ENCODE measurements around the gene DDC.

The DDC gene

GRCh38 chr7:50497968-50498367 is 67.2 kb downstream of the DDC start:
- Histone ChIP-seq H3K36me3 (ENCODE audit: control insufficient read depth, insufficient read depth, low read length) (no peaks in the 10 kb centered on the region), H3K4me1 (peaks cover 41% of the 10 kb centered on the region), H3K4me3 (ENCODE audit: low read depth, low read length) (no peak overlapping the region), H3K79me2 (no peaks in the 10 kb centered on the region), H3K27ac (no peak overlapping the region), H3K27me3 (ENCODE audit: control insufficient read depth, insufficient read depth, low read length) (no peaks in the 10 kb centered on the region), H3K9me3 (ENCODE audit: control insufficient read depth, low read length) (no peaks in the 10 kb centered on the region), H3K4me2 (ENCODE audit: low read length) (no peak overlapping the region), H2AFZ (no peak overlapping the region), H3K9ac (no peak overlapping the region)
- TF ChIP-seq CTCF (IDR thresholded peaks at IDR 0.05) = no peak

GRCh38 chr7:50497068-50497642 is 68.0 kb downstream of the DDC start:
- no peaks in the 10 kb centered on the region for H3K27me3 ChIP-seq (ENCODE audit: control insufficient read depth, insufficient read depth, low read length)
- TF ChIP-seq CTCF (IDR thresholded peaks at IDR 0.05) = no peak
- no peaks in the 10 kb centered on the region for H3K79me2 ChIP-seq
- H3K4me2 ChIP-seq (ENCODE audit: low read length) = no peak overlapping the region
- peaks cover 41% of the 10 kb centered on the region for H3K4me1 ChIP-seq
- H3K27ac ChIP-seq = peak overlapping the region; percentile 78
- no peak overlapping the region for H3K4me3 ChIP-seq (ENCODE audit: low read depth, low read length)
- no peaks in the 10 kb centered on the region for H3K9me3 ChIP-seq (ENCODE audit: control insufficient read depth, low read length)
- no peaks in the 10 kb centered on the region for H3K36me3 ChIP-seq (ENCODE audit: control insufficient read depth, insufficient read depth, low read length)
- H2AFZ ChIP-seq = peak overlapping the region; percentile 71
- H3K9ac ChIP-seq = no peak overlapping the region

DNA sequence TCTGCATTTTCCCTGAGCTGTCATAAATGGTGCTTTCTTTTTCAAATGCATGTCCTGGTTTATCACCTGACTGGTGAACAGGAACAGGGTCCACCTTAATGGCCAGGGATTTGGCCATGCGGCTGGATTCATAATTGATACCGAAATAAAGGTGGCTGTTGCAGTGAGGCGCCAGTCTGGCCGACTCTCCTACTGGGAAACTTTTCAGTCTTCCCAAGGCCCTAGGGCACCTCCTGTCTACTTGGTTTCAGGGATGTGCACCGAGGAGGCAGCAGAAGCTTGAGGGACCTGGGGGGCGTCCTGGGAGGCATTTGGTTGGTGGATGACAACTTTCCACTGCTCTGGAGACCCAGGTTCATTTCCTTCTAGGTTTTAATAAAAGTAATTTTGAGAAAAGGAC is 68.6 kb downstream of the DDC start:
- Histone ChIP-seq H3K4me1 (peaks cover 41% of the 10 kb centered on the region), H3K4me3 (ENCODE audit: low read depth, low read length) (no peak overlapping the region), H2AFZ (peak overlapping the region; percentile 71), H3K36me3 (ENCODE audit: control insufficient read depth, insufficient read depth, low read length) (no peaks in the 10 kb centered on the region), H3K79me2 (no peaks in the 10 kb centered on the region), H3K9me3 (ENCODE audit: control insufficient read depth, low read length) (no peaks in the 10 kb centered on the region), H3K9ac (no peak overlapping the region), H3K4me2 (ENCODE audit: low read length) (no peak overlapping the region), H3K27me3 (ENCODE audit: control insufficient read depth, insufficient read depth, low read length) (no peaks in the 10 kb centered on the region), H3K27ac (peak overlapping the region; percentile 78)
- TF ChIP-seq CTCF (IDR thresholded peaks at IDR 0.05) = no peak

- Histone ChIP-seq H2AFZ (no peak overlapping the region), H3K79me2 (no peaks in the 10 kb centered on the region), H3K27ac (peak overlapping the region; percentile 78), H3K4me1 (peaks cover 49% of the 10 kb centered on the region), H3K36me3 (ENCODE audit: control insufficient read depth, insufficient read depth, low read length) (no peaks in the 10 kb centered on the region), H3K9ac (no peak overlapping the region), H3K4me2 (ENCODE audit: low read length) (peak overlapping the region; percentile 11), H3K9me3 (ENCODE audit: control insufficient read depth, low read length) (no peaks in the 10 kb centered on the region), H3K4me3 (ENCODE audit: low read depth, low read length) (no peak overlapping the region), H3K27me3 (ENCODE audit: control insufficient read depth, insufficient read depth, low read length) (no peaks in the 10 kb centered on the region)
- no peak for TF ChIP-seq CTCF (IDR thresholded peaks at IDR 0.05)
Observed at GRCh38 chr7:50495746-50496145, 69.5 kb downstream of the DDC start.
